RCC 7860 (cell line): ENCODE results near the gene SEC23IP.

Experiments used
- DNase-seq: peaks from one replicate; pipeline ENCODE4 v3.0.0-alpha.2; 2015; ENCODE audit warnings: low spot score
- FAIRE-seq: peaks from 2 replicates; lab custom pipeline; 2012; peaks lifted over from hg19 to GRCh38; lab: Jason Lieb, UNC

SEC23IP gene

DNA sequence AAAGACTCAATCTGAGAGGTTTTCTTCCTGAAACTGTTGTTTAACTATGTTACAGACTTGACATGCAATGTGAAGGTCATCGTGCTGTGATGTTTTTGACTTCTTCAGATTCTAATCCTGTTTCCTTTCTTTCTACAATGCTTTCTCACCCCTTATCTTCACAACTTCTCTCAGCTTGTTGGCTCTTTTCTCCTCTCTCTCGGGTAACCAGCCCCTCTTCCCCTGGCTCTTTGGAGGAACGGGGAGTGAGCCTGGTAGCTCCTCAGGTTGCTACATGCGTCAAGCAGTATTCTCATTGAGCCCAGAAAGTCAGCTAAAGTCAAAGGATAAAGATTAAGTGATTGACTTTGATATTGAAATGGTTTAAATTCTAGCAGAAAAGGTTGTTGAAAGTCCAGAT, 40.1 kb downstream of the SEC23IP start:
- FAIRE-seq (no peak), DNase-seq (no peak)

DNA sequence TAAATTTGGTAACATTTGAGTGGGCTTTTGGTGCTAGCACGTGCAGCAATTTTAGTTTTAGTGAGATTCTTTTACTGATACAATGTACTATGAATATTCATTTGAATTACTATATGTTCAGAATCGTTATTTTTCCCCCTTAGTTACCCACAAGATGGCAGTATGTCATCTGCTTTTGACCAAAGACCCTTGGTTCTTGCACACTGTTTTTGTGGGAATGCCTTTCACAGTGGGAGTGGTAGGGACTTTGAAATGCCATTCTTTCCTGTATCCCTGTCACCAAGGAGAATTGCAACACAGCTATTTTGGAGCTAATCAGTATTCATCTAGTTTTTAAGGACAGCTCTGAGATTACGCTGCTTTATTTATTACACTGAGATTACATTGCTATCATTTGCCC, 40.6 kb downstream of the SEC23IP start:
- FAIRE-seq (no peak), DNase-seq (no peak)

DNA sequence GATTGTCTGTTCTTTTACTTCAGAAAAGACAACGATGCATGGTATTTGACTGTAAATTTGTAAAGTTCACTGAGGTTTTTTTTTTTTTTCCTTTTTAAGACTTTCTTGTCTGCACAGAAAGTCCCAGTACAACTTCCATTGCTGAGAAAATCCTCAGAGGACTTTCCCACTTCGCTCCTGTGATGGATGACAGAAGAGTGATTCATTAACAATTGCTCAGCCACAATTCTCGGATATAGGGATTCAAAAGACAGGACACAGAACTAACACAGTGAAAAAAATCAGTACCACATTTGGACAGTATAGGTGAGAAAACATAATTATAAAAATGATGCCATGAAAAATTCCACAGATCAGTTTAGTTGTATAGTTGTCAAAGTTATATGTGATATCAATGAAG, 48.0 kb downstream of the SEC23IP start:
- peak; percentile 92 for FAIRE-seq

DNA sequence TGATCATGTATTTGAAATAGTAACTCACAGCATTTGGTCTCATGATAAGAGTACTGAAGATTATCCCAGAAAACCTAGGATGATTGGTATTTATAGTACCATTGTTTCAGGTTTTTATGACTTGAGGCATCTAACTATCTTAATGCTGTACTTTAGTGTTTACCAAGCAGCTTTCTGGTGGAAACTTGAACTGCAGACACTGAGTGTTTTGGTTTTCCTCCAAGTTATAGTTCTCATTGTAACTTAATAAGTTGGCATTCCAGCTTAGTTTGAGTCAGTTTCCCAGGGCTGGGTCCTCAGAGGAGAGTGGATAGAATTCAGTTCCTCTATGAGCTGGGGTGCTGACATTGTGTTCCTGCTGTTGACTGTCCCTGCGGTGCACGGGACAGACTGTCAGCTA, 50.4 kb downstream of the SEC23IP start:
- no peak for DNase-seq
- FAIRE-seq: no peak

More for the DNA sequence above, 48.0 kb downstream of the SEC23IP start:
- DNase-seq: peak; percentile 72

DNA sequence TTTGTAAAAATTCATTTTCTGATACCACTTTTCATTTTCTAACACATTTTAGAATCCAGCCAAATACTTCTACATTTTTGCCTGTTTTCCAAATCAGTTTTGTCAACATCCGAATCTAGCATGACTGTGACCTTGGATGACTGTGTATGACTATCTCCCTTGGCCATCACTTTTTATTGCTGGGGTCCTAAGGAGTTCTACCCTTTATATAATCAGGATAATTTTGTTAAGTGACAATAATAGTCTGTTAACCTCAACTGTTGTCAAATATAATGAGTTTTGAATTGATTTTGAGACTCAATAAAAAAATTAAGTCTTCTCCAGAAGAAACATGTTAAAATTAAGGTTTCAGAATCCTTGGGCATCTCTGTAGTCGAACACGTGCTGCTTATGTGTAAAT, 53.3 kb downstream of the SEC23IP start:
- no peak for FAIRE-seq
- no peak for DNase-seq

DNA sequence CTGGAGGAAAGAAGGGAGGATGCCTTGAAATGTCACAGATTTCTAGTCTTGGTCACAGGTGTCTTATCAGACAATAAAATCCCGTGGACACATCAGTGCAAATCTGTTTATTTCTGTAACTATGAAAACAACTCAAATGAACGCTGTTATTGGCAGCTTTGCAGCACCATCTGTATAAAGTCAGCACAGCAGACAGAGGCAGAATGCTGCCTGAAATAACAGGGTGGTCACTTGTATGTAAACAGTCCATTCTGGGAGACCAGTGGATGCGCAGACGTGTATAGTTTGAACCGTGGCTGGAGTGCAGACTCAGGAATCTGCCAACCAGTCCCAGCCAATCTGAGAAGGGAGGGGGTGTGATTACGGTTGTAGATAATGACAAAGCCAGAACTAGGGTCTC, 54.8 kb downstream of the SEC23IP start:
- no peak for FAIRE-seq
- DNase-seq: no peak

DNA sequence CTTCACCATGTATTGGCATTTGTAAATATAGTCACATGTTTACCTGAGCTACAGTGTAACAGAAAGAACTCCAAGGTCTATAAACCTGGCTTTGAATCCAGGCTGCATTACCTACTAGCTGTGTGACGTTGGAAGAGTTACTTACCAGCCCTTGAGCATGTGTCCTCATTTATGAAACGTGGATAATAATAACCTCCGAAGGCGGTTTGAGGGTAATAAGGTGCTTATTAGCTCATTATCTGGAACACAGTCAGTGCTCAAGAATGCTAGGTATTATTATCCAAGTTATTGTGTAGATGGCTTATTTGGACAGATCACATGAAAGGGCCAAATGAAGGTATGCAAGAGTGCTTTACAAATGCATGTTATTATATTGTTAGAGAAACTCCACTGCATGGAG, 64.9 kb downstream of the SEC23IP start:
- no peak for DNase-seq
- no peak for FAIRE-seq

DNA sequence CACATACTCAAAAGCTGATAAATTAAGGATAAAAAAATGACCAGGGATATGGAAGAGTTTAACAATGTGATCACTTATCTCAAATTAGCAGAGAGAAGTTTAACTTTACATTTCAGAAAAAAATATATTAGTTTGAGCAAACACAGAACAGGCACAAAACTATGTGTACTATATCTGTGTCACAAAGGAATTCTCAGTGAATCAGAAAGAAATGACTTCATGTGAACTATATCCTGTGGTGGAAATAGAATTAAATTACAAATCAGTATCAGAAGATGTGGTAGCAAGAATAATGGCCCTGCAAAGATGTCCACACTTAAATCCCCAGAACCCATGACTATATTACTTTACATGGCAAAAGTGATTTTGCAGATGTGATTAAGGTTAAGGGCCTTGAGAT, 70.3 kb downstream of the SEC23IP start:
- FAIRE-seq: no peak
- DNase-seq: no peak

DNA sequence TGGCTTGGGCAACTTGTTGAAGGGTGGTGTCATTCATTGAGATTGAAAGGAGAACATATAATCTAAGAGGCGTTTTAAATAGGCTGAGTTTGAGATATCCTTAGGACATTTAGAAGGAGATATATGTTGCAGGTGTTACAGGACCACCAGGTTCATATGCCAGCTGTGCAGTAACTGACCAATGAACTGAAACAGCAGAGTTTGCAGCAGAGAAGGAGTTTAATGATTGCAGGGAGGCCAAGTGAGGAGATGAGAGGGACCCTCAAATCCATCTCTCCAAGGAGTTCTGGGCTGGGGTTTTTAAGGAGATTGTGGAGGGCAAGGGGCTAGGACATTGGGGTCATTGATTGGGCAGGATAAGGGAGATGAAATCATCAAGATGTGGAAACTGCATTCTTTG, 74.5 kb downstream of the SEC23IP start:
- FAIRE-seq: no peak
- no peak for DNase-seq

DNA sequence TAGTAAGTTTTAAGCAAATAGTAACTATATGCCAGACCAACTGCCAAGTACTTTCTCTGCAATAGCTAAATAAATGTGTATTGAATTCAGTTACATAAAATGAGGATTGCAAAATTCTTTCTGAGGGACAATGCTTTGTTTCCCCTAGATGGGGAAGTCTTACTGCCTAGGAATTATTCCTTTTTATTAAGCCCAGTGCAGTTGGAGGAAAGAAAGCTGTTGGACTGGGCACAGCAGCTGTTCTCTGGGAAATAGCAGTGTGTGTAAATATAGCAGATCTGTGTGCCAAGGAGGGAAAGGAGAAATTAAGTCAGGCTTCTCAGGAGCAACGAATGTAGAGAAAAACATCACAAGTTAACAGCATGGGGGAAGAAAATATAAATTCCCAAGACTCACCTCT, 77.1 kb downstream of the SEC23IP start:
- no peak for FAIRE-seq
- no peak for DNase-seq

DNA sequence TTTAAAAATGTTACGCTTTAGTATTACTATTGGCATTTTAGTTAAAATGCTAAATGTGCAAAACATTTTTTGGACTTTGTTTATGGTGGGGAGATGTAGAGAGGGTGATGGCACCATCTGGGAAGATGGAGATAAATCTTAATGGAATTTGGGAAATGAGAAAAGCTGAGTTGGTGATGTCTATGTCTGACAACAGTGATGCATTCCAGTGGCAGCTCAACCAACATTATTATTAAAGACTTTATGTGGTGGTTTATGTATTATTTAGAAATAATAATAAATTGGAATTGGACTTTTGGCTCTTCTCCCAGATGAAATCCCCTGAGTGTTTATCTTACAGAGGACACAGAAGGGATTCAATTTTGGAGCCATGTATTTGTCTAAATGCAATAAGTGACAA, 77.6 kb downstream of the SEC23IP start:
- FAIRE-seq (no peak), DNase-seq (no peak)

DNA sequence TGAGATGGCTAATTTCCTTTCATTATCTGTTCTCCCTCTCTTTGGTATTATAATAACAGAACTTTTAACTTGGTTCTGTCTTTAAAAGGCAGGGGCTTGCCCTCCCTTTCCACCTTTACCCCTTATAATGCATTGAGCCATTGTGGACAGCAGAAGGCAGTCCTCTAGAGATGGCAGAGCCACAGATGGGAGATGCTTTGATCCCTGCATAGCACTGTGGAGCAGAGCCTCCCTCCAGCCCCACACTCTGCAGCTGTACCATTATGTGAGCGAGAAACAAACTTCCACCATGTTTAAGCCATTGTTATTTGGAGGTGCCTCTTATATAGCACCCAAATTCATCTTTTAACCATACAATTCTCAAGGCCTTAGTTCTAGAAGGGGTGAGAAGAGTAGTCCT, 78.4 kb downstream of the SEC23IP start:
- FAIRE-seq (no peak), DNase-seq (no peak)

DNA sequence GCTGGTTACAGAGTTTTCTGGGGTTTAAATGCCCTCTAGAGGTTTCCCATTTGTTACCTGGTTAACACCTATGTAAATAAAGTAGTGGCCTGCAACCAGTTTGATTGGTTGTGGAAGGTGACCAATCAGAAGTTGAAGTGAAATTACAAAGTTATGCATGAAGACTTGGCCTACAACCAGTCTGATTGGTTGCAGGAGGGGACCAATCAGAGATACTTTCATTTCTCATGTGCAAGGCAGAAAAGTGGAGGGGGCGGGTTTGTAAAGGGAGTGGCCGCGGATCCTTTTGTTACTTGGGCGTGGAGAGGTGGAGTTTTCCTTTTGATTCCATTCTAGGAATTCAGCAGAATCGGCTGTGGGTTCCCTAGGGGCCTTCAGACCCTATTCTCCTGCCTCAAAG, 80.8 kb downstream of the SEC23IP start:
- DNase-seq (no peak), FAIRE-seq (no peak)

DNA sequence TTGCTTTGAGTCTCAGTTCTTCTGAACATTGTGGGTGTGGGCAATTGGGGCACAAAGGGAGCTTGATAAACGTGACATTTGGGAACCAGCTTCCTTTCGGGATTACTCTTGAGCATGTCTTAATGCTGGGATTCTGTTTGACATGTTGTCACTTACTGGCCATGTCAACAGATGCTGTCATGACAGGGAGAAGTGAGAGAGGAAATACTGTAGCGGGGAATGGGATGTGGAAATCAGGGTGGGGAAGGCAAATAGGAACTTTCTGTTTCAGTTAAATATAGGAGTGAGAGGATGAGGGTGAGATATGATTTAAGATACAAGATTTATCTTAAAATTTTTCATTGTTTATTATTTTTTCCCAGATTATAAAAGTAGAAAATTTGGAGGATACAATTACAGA, 83.9 kb downstream of the SEC23IP start:
- FAIRE-seq (no peak), DNase-seq (no peak)

DNA sequence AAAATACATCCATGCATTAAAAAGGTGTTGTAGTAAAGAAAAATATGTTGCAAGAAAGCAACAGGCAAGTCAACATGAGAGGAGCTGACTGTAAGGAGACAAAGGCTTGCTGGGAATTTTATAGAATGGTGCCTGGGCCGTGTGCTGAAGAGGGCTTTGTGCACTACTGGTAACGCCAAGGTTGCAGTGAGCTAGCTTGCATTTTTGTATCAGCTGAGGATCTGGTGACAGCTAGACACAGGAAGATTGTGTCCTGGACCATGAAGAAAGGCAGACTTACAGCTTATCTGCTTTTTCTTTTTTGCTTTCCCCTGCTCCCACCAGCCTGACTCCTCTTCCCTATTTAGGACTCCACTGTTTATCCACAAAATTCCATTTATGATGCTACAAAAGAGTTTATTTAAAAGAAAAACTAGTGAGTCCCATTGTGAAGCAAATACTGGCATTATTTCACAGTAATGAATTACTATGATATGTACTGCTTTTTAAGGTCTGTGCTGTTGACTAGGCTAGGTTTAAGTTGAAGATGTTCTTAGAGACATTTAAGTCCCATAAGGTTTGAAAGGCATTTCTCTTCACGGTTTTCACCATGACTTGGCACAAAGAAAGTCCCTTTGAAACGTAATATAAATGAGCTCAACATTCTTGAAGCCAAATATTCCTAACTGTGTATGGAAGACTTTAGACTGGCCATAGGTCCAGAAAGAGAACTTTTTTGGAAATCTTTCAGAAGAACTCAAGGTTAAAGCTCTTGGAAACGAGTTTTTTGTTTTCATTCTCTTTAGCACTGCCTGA, 88.6 kb downstream of the SEC23IP start:
- FAIRE-seq (no peak), DNase-seq (no peak)

DNA sequence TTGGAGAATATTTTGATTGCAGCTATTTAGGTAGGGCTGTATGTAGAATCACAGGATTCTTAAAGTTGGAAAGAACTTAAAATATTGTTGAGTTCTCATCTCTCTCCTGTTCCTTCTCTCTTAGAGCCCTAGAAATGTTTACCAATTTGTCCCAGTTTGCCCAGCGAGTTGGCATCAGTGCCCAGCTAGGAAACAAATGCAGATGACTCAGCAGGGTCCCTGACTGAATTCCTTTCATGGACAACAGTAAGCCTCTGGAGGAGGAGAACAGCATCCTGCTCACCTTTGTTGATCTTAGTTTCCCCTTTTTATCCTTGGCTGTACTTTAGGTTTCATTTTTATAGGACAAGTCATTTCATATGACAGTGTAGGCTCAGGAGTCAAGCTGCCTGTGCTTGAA, 89.3 kb downstream of the SEC23IP start:
- FAIRE-seq (no peak), DNase-seq (no peak)

DNA sequence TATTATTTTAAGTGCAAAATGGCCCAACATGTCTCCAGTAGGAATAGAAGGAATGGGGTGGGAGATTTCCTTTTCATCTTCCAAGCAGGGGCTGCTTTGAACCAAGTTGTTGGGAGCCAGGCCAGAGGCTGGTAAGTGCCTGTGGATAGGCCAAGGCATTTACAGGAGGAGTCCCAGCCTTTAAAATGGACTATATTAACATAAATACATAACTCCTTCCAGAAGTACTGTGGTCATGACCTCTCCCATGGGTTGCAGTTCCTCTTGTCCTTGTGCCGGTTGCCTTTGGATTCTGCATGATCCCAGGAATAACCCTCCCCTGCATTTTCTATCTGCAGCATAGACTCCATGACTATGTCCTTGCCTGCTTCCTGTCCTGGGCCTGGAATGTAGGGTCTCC, 95.8 kb downstream of the SEC23IP start:
- no peak for DNase-seq
- FAIRE-seq: no peak

DNA sequence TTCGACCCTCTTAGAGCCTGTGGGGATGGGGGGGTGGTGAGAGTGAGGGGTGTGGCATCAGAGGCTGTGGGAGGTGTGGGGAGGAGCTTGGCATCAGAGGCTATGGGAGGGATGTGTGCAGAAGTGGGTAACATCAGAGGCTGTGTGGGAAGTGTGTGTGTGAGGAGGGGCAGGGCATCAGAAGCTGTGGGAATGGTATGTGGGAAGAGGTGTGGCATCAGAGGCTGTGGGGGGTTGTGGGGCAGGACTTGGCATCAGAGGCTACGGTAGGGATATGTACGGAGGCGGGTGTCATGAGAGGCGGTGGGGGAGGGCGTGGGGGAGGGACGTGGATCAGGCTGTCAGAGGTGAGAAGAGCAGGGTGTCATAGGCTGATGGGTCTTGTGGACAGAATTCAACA, 97.4 kb downstream of the SEC23IP start:
- DNase-seq: no peak
- no peak for FAIRE-seq

DNA sequence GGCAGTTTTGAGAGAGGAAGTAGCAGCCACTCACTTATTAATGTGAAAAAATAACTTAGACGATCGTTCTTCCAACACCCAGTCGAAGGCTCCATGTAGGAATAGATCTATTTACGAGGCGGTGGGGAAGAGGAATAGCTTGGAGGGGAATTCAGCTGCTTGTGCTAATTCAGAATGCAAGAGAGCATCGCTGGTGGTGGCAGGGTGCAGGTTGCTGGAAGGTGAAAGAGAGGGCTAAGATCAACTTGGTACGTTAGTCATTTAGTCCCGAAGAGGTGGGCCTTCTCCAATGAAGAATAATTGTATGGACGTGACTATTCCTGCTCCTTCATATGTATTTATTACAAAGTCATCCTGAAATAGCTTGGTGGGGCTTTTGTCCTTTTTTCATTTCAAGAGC, 98.5 kb downstream of the SEC23IP start:
- no peak for FAIRE-seq
- DNase-seq: no peak

DNA sequence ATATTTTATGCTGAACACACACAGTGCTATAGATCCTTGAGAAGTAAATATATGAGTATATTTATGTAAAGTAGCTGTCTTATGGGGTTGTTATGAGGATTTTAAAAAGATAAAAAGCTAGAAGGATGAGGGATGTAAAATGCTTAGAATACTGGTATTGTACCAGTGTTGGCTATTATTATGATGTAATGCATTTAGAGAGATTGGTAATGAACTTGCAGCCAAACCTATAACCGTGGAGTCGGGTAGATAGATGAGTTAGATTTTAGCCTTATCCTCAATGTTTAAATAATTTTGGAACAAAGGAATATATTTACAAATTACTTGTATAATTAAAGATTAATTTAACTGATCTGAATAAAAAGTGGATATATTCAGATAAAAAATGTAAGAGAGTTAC, 99.3 kb downstream of the SEC23IP start:
- DNase-seq: no peak
- no peak for FAIRE-seq
